DOHH2 (cell line): Measurements from ENCODE around the gene XCL2.

Source experiments
- H3F3A ChIP-seq: fragments of 200-600 bp; sonication (generic), shearing (Covaris generic); 2 replicates; pipeline ENCODE4 v1.6.0; 2016; ENCODE audit warnings: antibody characterized with exemption, mild to moderate bottlenecking; ENCODE audit not compliant: control insufficient read depth, insufficient read depth
- H3K27ac ChIP-seq: fragments of 200-600 bp; sonication (generic); 2 replicates; pipeline ENCODE4 v1.5.1; 2014; ENCODE audit warnings: low read depth, mild to moderate bottlenecking, low read length, moderate library complexity
- H3K27me3 ChIP-seq: fragments of 200-600 bp; sonication (generic); 2 replicates; pipeline ENCODE4 v1.6.1; 2014; ENCODE audit warnings: mild to moderate bottlenecking, low read length, mixed read lengths; ENCODE audit not compliant: control insufficient read depth
- H3K36me3 ChIP-seq: fragments of 200-600 bp; sonication (generic); 2 replicates; pipeline ENCODE4 v1.6.1; 2014; ENCODE audit warnings: mild to moderate bottlenecking, low read length, moderate library complexity, mixed read lengths; ENCODE audit not compliant: control insufficient read depth
- H3K4me1 ChIP-seq: fragments of 200-600 bp; sonication (generic); 2 replicates; pipeline ENCODE4 v1.6.1; 2014; ENCODE audit warnings: mild to moderate bottlenecking, low read length, mixed read lengths; ENCODE audit not compliant: control insufficient read depth
- H3K4me2 ChIP-seq: fragments of 200-600 bp; sonication (generic); 2 replicates; pipeline ENCODE4 v1.6.0; 2014; ENCODE audit warnings: mild to moderate bottlenecking, low read length, moderate library complexity
- H3K4me3 ChIP-seq: fragments of 200-600 bp; sonication (generic); 2 replicates; pipeline ENCODE4 v1.5.1; 2014; ENCODE audit warnings: mild to moderate bottlenecking, low read length, mixed read lengths
- H3K79me2 ChIP-seq: fragments of 200-600 bp; sonication (generic); 2 replicates; pipeline ENCODE4 v1.6.1; 2014; ENCODE audit warnings: mild to moderate bottlenecking, low read length, mixed read lengths; ENCODE audit not compliant: control insufficient read depth
- H3K9me2 ChIP-seq: fragments of 200-600 bp; sonication (generic); replicated peaks from 2 replicates; pipeline ENCODE4 v1.6.1; 2014; ENCODE audit warnings: mild to moderate bottlenecking, low read length, mixed read lengths; ENCODE audit not compliant: control insufficient read depth
- H3K9me3 ChIP-seq: fragments of 200-600 bp; sonication (generic); 2 replicates; pipeline ENCODE4 v1.6.1; 2014; ENCODE audit warnings: antibody characterized with exemption, low read length, mixed read lengths; ENCODE audit not compliant: control insufficient read depth, insufficient read depth
- H4K20me1 ChIP-seq: fragments of 200-600 bp; sonication (generic); 2 replicates; pipeline ENCODE4 v1.6.0; 2014; ENCODE audit warnings: low read depth, mild to moderate bottlenecking, antibody characterized with exemption, low read length, moderate library complexity; ENCODE audit not compliant: control insufficient read depth, insufficient read depth
- EZH2phosphoT487 ChIP-seq: fragments of 200-600 bp; sonication (generic); IDR thresholded peaks from 2 replicates; pipeline ENCODE4 v1.6.1; 2017; ENCODE audit warnings: borderline replicate concordance, mild to moderate bottlenecking, antibody characterized with exemption, low read length, moderate library complexity, mixed read lengths
- TF ChIP-seq, protein P1 (sequence below): fragments of 200-600 bp; sonication (generic); IDR thresholded peaks from one replicate; pipeline ENCODE4 v1.5.1; 2014; ENCODE audit warnings: antibody characterized with exemption, mild to moderate bottlenecking, low read depth, low read length; ENCODE audit not compliant: poor library complexity, severe bottlenecking

XCL2 gene

GRCh38 chr1:168513656-168514404 lies 30.0 kb downstream of the XCL2 start:
- H3K36me3 ChIP-seq: no peaks in the 10 kb centered on the region
- H3K27ac ChIP-seq: no peak overlapping the region

GRCh38 chr1:168512864-168513595 lies 30.8 kb downstream of the XCL2 start:
- no peaks in the 10 kb centered on the region for H3F3A ChIP-seq
- H3K4me1 ChIP-seq: no peaks in the 10 kb centered on the region
- H3K79me2 ChIP-seq: no peaks in the 10 kb centered on the region
- H3K9me2 ChIP-seq: no peaks in the 10 kb centered on the region
- TF ChIP-seq, protein P1, sequence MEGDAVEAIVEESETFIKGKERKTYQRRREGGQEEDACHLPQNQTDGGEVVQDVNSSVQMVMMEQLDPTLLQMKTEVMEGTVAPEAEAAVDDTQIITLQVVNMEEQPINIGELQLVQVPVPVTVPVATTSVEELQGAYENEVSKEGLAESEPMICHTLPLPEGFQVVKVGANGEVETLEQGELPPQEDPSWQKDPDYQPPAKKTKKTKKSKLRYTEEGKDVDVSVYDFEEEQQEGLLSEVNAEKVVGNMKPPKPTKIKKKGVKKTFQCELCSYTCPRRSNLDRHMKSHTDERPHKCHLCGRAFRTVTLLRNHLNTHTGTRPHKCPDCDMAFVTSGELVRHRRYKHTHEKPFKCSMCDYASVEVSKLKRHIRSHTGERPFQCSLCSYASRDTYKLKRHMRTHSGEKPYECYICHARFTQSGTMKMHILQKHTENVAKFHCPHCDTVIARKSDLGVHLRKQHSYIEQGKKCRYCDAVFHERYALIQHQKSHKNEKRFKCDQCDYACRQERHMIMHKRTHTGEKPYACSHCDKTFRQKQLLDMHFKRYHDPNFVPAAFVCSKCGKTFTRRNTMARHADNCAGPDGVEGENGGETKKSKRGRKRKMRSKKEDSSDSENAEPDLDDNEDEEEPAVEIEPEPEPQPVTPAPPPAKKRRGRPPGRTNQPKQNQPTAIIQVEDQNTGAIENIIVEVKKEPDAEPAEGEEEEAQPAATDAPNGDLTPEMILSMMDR: no peak
- TF ChIP-seq EZH2phosphoT487: no peak
- H3K4me3 ChIP-seq: no peak overlapping the region
- H3K9me3 ChIP-seq: no peaks in the 10 kb centered on the region
- no peak overlapping the region for H3K27ac ChIP-seq
- no peaks in the 10 kb centered on the region for H4K20me1 ChIP-seq
- H3K36me3 ChIP-seq: no peaks in the 10 kb centered on the region
- no peak overlapping the region for H3K4me2 ChIP-seq
- no peaks in the 10 kb centered on the region for H3K27me3 ChIP-seq

More at GRCh38 chr1:168513656-168514404, 30.0 kb downstream of the XCL2 start:
- Histone ChIP-seq H3K4me2 (no peak overlapping the region), H4K20me1 (no peaks in the 10 kb centered on the region), H3K27me3 (no peaks in the 10 kb centered on the region), H3F3A (no peaks in the 10 kb centered on the region), H3K4me3 (no peak overlapping the region), H3K9me2 (no peaks in the 10 kb centered on the region), H3K79me2 (no peaks in the 10 kb centered on the region), H3K4me1 (no peaks in the 10 kb centered on the region), H3K9me3 (no peaks in the 10 kb centered on the region)
- TF ChIP-seq, protein P1: no peak
- no peak for TF ChIP-seq EZH2phosphoT487

DNA sequence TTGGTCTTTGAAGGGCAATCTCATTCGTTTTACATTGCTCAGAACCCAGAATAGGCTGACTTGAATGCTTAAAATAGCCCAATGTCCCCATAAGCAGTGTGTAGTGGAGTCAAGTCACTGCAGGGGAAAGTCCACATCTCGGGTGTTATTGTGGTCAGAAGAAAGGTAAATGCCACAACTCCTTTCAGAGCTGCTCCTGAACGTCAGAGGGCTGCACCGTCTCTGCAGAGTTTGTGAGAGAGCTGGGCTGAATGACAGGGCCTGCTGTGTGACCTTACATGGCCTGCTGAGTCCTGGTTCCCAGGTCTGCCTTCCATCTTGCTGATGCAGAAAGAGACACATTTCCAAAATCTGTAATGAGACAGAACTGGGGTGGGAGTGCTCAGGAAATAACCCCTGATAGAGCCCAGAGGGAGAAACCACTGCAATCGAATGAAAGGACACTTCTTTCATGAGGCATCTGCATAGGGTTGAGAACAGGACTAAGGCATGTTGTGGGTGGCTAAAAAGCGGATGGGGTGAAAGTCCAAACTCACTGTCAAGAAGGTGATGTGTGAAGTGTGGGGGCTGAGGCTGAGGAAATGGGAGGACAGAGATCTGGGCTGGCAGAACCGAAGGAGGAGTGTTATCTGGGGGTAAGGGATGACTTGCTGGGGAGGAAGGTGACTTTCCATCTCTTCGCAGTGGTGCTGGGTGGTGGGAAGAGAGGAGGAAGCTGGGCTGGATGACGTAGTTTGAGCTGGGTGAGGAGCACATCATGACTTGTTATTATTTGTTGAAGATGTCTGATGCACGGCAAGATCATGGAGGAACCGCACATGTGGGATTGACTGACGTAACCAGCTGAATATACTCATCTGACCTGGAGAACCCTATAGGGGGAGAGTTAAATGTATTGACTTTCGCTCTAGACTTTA lies 33.7 kb downstream of the XCL2 start:
- H4K20me1 ChIP-seq: no peaks in the 10 kb centered on the region
- H3K27ac ChIP-seq: no peak overlapping the region
- TF ChIP-seq, protein P1: no peak
- no peak for TF ChIP-seq EZH2phosphoT487
- no peak overlapping the region for H3K4me3 ChIP-seq
- no peaks in the 10 kb centered on the region for H3K9me2 ChIP-seq
- H3K9me3 ChIP-seq: no peaks in the 10 kb centered on the region
- H3K4me2 ChIP-seq: no peak overlapping the region
- H3K36me3 ChIP-seq: no peaks in the 10 kb centered on the region
- no peaks in the 10 kb centered on the region for H3F3A ChIP-seq
- H3K79me2 ChIP-seq: no peaks in the 10 kb centered on the region
- H3K27me3 ChIP-seq: no peaks in the 10 kb centered on the region
- H3K4me1 ChIP-seq: no peaks in the 10 kb centered on the region
